ENCODE measurements around the gene MCFD2.

DNA sequence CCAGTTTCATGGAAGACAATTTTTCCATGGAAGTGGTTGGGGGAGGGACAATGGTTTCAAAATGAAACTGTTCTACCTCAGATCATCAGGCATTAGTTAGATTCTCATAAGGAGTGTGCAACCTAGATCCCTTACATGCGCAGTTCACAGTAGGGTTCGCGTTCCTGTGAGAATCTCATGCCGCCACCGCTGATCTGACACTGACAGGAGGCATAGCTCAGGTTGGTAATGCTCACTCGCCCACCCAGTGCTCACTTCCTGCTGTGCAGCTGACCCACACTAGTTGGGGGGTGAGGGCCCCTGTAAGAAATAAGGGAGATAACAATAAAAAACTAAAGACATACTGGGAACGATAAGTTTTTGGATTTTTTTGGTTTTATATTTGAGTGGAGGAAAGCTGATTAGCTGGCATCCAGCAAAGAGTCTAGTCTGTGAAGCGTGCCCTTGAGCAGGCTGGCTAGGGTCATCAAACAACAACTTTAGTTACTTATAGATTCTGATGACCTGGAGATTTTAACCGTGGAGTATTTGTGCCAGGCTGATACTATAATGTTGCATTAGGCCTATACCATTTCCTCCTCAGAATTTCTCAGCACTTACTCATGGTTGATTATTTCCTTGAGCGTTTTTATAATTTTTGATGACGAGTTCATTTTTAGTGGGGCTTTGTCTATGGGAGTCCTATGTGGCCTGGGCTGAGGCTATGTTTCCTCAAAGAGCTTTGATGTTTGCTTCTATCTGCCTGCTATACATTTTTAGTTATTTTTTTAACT lies 6.3 kb upstream of the MCFD2 start:
- TF ChIP-seq, protein P1, sequence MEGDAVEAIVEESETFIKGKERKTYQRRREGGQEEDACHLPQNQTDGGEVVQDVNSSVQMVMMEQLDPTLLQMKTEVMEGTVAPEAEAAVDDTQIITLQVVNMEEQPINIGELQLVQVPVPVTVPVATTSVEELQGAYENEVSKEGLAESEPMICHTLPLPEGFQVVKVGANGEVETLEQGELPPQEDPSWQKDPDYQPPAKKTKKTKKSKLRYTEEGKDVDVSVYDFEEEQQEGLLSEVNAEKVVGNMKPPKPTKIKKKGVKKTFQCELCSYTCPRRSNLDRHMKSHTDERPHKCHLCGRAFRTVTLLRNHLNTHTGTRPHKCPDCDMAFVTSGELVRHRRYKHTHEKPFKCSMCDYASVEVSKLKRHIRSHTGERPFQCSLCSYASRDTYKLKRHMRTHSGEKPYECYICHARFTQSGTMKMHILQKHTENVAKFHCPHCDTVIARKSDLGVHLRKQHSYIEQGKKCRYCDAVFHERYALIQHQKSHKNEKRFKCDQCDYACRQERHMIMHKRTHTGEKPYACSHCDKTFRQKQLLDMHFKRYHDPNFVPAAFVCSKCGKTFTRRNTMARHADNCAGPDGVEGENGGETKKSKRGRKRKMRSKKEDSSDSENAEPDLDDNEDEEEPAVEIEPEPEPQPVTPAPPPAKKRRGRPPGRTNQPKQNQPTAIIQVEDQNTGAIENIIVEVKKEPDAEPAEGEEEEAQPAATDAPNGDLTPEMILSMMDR (IDR thresholded peaks at IDR 0.05) = no peak
- TF ChIP-seq POLR2AphosphoS5 (IDR thresholded peaks at IDR 0.05; ENCODE audit: low read depth, low read length) = no peak
- TF ChIP-seq, protein P2, sequence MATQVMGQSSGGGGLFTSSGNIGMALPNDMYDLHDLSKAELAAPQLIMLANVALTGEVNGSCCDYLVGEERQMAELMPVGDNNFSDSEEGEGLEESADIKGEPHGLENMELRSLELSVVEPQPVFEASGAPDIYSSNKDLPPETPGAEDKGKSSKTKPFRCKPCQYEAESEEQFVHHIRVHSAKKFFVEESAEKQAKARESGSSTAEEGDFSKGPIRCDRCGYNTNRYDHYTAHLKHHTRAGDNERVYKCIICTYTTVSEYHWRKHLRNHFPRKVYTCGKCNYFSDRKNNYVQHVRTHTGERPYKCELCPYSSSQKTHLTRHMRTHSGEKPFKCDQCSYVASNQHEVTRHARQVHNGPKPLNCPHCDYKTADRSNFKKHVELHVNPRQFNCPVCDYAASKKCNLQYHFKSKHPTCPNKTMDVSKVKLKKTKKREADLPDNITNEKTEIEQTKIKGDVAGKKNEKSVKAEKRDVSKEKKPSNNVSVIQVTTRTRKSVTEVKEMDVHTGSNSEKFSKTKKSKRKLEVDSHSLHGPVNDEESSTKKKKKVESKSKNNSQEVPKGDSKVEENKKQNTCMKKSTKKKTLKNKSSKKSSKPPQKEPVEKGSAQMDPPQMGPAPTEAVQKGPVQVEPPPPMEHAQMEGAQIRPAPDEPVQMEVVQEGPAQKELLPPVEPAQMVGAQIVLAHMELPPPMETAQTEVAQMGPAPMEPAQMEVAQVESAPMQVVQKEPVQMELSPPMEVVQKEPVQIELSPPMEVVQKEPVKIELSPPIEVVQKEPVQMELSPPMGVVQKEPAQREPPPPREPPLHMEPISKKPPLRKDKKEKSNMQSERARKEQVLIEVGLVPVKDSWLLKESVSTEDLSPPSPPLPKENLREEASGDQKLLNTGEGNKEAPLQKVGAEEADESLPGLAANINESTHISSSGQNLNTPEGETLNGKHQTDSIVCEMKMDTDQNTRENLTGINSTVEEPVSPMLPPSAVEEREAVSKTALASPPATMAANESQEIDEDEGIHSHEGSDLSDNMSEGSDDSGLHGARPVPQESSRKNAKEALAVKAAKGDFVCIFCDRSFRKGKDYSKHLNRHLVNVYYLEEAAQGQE (IDR thresholded peaks at IDR 0.05; ENCODE audit: insufficient read depth in 1 of 2, low read depth in 2 of 2, low read length in 1 of 2) = no peak
- no peak for TF ChIP-seq SIN3A (IDR thresholded peaks at IDR 0.05; ENCODE audit: borderline replicate concordance, insufficient read depth, low read depth, low read length)
- no peak for TF ChIP-seq TCF7L2 (IDR thresholded peaks at IDR 0.05; ENCODE audit: low read depth, low read length)
